Measurements from ENCODE around the gene NUCB2. TPM values are rescaled to one million over a fixed set of nuclear protein-coding genes. Genes with fewer than 3 reads are reported as not detected.

NUCB2 gene
- total RNA-seq, 1 donor from 2014 or later, result 58.0 TPM

DNA sequence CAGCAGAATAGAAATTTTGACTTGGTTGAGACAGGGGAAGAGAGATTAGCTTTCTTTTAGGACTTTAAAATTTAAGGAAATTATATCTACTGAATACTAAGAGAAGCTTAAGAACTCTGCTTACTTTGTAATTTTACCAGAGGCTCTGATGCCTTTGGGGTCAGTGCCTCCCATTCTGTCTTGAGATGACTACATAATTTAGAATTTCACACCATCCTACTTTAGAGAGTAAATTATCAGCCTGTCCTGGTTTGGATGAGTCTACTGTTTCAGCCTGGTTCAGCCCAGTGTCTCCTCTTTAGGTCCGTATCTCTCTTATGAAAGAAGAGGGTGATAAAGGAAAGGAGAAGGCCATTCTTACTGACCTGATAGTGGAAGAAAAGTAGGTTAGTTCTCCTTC, 9.8 kb downstream of the NUCB2 start:
- Mint-ChIP-seq H3K4me3 (no peak overlapping the region), H3K27ac (no peak overlapping the region), H3K27me3 (no peaks in the 10 kb centered on the region), H3K4me1 (ENCODE audit: unreplicated experiment) (no peaks in the 10 kb centered on the region), H3K36me3 (peaks cover 14% of the 10 kb centered on the region), H3K9me3 (no peaks in the 10 kb centered on the region)
- TF ChIP-seq, protein P1, sequence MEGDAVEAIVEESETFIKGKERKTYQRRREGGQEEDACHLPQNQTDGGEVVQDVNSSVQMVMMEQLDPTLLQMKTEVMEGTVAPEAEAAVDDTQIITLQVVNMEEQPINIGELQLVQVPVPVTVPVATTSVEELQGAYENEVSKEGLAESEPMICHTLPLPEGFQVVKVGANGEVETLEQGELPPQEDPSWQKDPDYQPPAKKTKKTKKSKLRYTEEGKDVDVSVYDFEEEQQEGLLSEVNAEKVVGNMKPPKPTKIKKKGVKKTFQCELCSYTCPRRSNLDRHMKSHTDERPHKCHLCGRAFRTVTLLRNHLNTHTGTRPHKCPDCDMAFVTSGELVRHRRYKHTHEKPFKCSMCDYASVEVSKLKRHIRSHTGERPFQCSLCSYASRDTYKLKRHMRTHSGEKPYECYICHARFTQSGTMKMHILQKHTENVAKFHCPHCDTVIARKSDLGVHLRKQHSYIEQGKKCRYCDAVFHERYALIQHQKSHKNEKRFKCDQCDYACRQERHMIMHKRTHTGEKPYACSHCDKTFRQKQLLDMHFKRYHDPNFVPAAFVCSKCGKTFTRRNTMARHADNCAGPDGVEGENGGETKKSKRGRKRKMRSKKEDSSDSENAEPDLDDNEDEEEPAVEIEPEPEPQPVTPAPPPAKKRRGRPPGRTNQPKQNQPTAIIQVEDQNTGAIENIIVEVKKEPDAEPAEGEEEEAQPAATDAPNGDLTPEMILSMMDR (conservative IDR thresholded peaks at IDR 0.05), result no peak
- DNase-seq (ENCODE audit: extremely low spot score, unreplicated experiment), result no peak

DNA sequence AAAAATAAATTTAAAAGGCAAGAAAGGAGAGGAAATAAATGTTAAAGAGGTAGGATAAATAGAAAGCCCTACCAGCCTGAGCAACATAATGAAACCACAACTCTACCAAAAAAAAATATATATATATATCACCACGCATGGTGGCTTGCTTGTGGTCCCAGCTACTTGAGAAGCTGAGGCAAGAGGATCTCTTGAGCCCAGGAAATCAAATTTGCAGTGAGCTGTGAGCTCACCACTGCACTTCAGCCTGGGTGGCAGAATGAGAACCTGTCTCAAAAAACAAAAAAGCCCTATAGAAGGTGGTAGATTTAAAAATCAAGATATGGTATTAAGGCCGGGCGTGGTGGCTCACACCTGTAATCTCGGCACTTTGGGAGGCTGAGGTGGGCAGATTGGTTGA, 10.5 kb downstream of the NUCB2 start:
- no peak overlapping the region for H3K4me3 Mint-ChIP-seq
- no peak overlapping the region for H3K27ac Mint-ChIP-seq
- H3K9me3 Mint-ChIP-seq, result no peaks in the 10 kb centered on the region
- no peaks in the 10 kb centered on the region for H3K4me1 Mint-ChIP-seq (ENCODE audit: unreplicated experiment)
- no peaks in the 10 kb centered on the region for H3K27me3 Mint-ChIP-seq
- DNase-seq (ENCODE audit: extremely low spot score, unreplicated experiment), result no peak
- TF ChIP-seq, protein P1 (conservative IDR thresholded peaks at IDR 0.05), result no peak
- peaks cover 14% of the 10 kb centered on the region for H3K36me3 Mint-ChIP-seq

DNA sequence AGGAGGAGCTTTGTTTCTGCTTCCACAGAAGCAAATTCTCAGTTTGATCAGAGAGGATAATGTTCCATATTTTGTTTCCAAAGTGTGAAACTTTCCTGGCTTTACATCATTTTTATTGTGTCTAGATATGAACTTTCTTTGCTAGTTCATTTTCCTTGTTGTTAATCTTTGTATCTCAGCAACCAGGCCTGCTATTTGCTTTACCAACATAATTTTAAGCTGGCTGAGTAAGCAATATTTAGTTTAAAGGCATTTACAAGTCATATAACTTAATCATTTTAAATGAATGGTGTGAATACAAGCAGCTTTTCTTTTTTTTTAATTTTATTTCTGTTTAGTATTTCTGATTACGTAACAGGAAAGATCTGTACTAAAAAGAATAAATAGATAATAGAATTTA, 15.2 kb downstream of the NUCB2 start:
- H3K4me1 Mint-ChIP-seq (ENCODE audit: unreplicated experiment), result no peaks in the 10 kb centered on the region
- peaks cover 12% of the 10 kb centered on the region for H3K36me3 Mint-ChIP-seq
- no peaks in the 10 kb centered on the region for H3K27me3 Mint-ChIP-seq
- no peak overlapping the region for H3K27ac Mint-ChIP-seq
- no peak overlapping the region for H3K4me3 Mint-ChIP-seq
- H3K9me3 Mint-ChIP-seq, result no peaks in the 10 kb centered on the region
- TF ChIP-seq, protein P1 (conservative IDR thresholded peaks at IDR 0.05), result no peak
- DNase-seq (ENCODE audit: extremely low spot score, unreplicated experiment), result no peak

GRCh38 chr11:17293311-17293710, 16.8 kb downstream of the NUCB2 start:
- Mint-ChIP-seq H3K4me1 (ENCODE audit: unreplicated experiment) (no peaks in the 10 kb centered on the region), H3K27ac (no peak overlapping the region), H3K36me3 (peaks cover 16% of the 10 kb centered on the region), H3K4me3 (no peak overlapping the region), H3K9me3 (no peaks in the 10 kb centered on the region), H3K27me3 (no peaks in the 10 kb centered on the region)
- TF ChIP-seq, protein P1 (conservative IDR thresholded peaks at IDR 0.05), result no peak
- no peak for DNase-seq (ENCODE audit: extremely low spot score, unreplicated experiment)

- no peaks in the 10 kb centered on the region for H3K27me3 Mint-ChIP-seq
Measured at GRCh38 chr11:17294033-17294432, 17.5 kb downstream of the NUCB2 start.

More at GRCh38 chr11:17294033-17294432, 17.5 kb downstream of the NUCB2 start:
- TF ChIP-seq, protein P1 (conservative IDR thresholded peaks at IDR 0.05), result no peak
- no peak overlapping the region for H3K27ac Mint-ChIP-seq
- no peaks in the 10 kb centered on the region for H3K9me3 Mint-ChIP-seq
- H3K4me1 Mint-ChIP-seq (ENCODE audit: unreplicated experiment), result no peaks in the 10 kb centered on the region
- H3K4me3 Mint-ChIP-seq, result no peak overlapping the region
- H3K36me3 Mint-ChIP-seq, result peaks cover 16% of the 10 kb centered on the region
- no peak for DNase-seq (ENCODE audit: extremely low spot score, unreplicated experiment)

All from type B pancreatic cell (in vitro differentiated cells).